Spleen (tissue), 11 donors: Measurements from ENCODE around the gene FERMT1. TPM values are rescaled to one million over a fixed set of nuclear protein-coding genes. Genes with fewer than 3 reads are reported as not detected.

Experiments used
- DNase-seq: peaks from one replicate; pipeline ENCODE4 v3.0.0-alpha.2; 2020
- H3K27ac ChIP-seq, 8 donors: fragments of 200-600 bp; sonication (generic) in 7 of 8; 1 replicate in 4 of 8; 2 replicates in 4 of 8; pipeline versions ENCODE4 v1.5.0 to v1.8.0; 2016 to 2021; ENCODE audit warnings: inconsistent platforms in 4 of 8, mild to moderate bottlenecking in 4 of 8, moderate library complexity in 1 of 8
- H3K27me3 ChIP-seq, 7 donors: fragments of 200-600 bp; sonication (generic) in 6 of 7; replicated peaks in 1 of 7; 1 replicate in 4 of 7; 2 replicates in 3 of 7; pipeline versions ENCODE4 v1.5.0 to v1.8.0; 2016 to 2021; ENCODE audit warnings: inconsistent platforms in 3 of 7, mild to moderate bottlenecking in 1 of 7
- H3K36me3 ChIP-seq, 6 donors: fragments of 200-600 bp; sonication (generic) in 5 of 6; 1 replicate in 4 of 6; 2 replicates in 2 of 6; pipeline versions ENCODE4 v1.5.0 to v1.8.0; 2016 to 2021; ENCODE audit warnings: inconsistent platforms in 2 of 6
- H3K4me1 ChIP-seq, 6 donors: fragments of 200-600 bp; sonication (generic) in 5 of 6; 1 replicate in 3 of 6; 2 replicates in 3 of 6; pipeline versions ENCODE4 v1.5.0 to v1.8.0; 2016 to 2021; ENCODE audit warnings: inconsistent platforms in 3 of 6
- H3K4me3 ChIP-seq, 8 donors: fragments of 200-600 bp; sonication (generic) in 7 of 8; 1 replicate in 4 of 8; 2 replicates in 4 of 8; pipeline versions ENCODE4 v1.5.0 to v1.8.0; 2016 to 2021; ENCODE audit warnings: inconsistent platforms in 4 of 8, mild to moderate bottlenecking in 4 of 8, moderate library complexity in 2 of 8
- H3K9me3 ChIP-seq, 8 donors: fragments of 200-600 bp; sonication (generic) in 7 of 8; 1 replicate in 4 of 8; 2 replicates in 4 of 8; pipeline versions ENCODE4 v1.5.0 to v1.8.0; 2016 to 2021; ENCODE audit warnings: inconsistent platforms in 4 of 8
- CTCF ChIP-seq, 11 experiments: fragments of 200-600 bp in 7 of 11; fragments of 450-650 bp in 4 of 11; sonication (generic) in 4 of 11; IDR thresholded peaks in 8 of 11; conservative IDR thresholded peaks in 3 of 11; 1 replicate in 7 of 11; 2 replicates in 4 of 11; pipeline versions ENCODE4 v1.4.0 to v1.8.0; 2016 to 2021; ENCODE audit warnings: antibody characterized with exemption in 11 of 11, inconsistent platforms in 4 of 11, mild to moderate bottlenecking in 1 of 11
- POLR2A ChIP-seq, 3 donors: fragments of 450-650 bp; IDR thresholded peaks; one replicate each; pipeline ENCODE4 v1.5.1; 2017; ENCODE audit warnings: antibody characterized with exemption in 3 of 3, mild to moderate bottlenecking in 1 of 3
- POLR2AphosphoS5 ChIP-seq, 3 donors: sonication (generic); formaldehyde crosslinking; IDR thresholded peaks; one replicate each; pipeline ENCODE4 v1.5.1; 2017; ENCODE audit warnings: antibody characterized with exemption in 3 of 3
- WGBS, 5 donors: extraction: QIAGEN DNeasy Blood & Tissue Kit in 3 of 5; methylation state at CpG; one replicate each; pipeline versions ENCODE4 v1.1.5 to v1.1.7; 2013 to 2018; 5-methylcytosine and 5-hydroxymethylcytosine counted together
- intact Hi-C: fragments of 100-400 bp; cut with DNase I; formaldehyde crosslinking; loops from one replicate; pipeline ENCODE4 v1.15.0; 2023; ENCODE audit warnings: low total_unique reads
- polyA plus RNA-seq, 3 donors: library from polyadenylated mRNA; stranded (reverse); fragments of 200-250 nt; gene quantifications; one replicate each; pipeline ENCODE4 v1.2.1, GENCODE V29; 2013
- total RNA-seq, 7 donors: library from RNA; depleted of rRNA in 3 of 7; stranded (reverse); fragments of >200 nt in 3 of 7; fragmentation: NEBNext Ultra II Directional in 4 of 7; extraction: Animal tissue kit (Norgen Biotek cat#: 25700) in 4 of 7; gene quantifications; one replicate each; pipeline versions ENCODE4 v1.1.0 to v1.2.1, GENCODE V29; 2016 to 2021
- donor health status: healthy with polysubstance abuse.
- donor health status: DM: no; HTN: no; CAD: no; lungs with moderate emphysema.
- donor health status: DM: no; HTN: no; CAD: no.
- donor health status: Bipolar disorder and iron deficiency.
- donor health status: healthy.
- donor health status: DM: no; HTN: no; CAD: no.
- donor health status: DM: yes; HTN: yes; CAD: no.

The FERMT1 gene
- total and polyA plus RNA-seq, 10 donors = 0.06 to 1.3 (median 0.33) TPM

- WGBS, 5 donors = 78 to 91% (median 88%) methylated on average over 2 of the region's 2 CpGs
- no peak for DNase-seq
- no peaks in the 10 kb centered on the region for H3K9me3 ChIP-seq
- H3K36me3 ChIP-seq = no peaks in the 10 kb centered on the region
- no peak overlapping the region for H3K27ac ChIP-seq
- peaks cover 0 to 18% (median 14%) of the 10 kb centered on the region in 6 donors for H3K4me1 ChIP-seq
- intact Hi-C loops = no loop called here
- no peak for TF ChIP-seq POLR2A (IDR thresholded peaks at IDR 0.05)
- TF ChIP-seq CTCF (IDR thresholded peaks at IDR 0.05 in 8 of 11, conservative IDR thresholded peaks at IDR 0.05 in 3 of 11) = no peak
- TF ChIP-seq POLR2AphosphoS5 (IDR thresholded peaks at IDR 0.05) = no peak
- H3K27me3 ChIP-seq = peaks cover 0 to 46% (median 18%) of the 10 kb centered on the region in 7 donors
- no peak overlapping the region for H3K4me3 ChIP-seq
These were observed 4.0 kb upstream of the FERMT1 start for GRCh38 chr20:6126846-6127245.

DNA sequence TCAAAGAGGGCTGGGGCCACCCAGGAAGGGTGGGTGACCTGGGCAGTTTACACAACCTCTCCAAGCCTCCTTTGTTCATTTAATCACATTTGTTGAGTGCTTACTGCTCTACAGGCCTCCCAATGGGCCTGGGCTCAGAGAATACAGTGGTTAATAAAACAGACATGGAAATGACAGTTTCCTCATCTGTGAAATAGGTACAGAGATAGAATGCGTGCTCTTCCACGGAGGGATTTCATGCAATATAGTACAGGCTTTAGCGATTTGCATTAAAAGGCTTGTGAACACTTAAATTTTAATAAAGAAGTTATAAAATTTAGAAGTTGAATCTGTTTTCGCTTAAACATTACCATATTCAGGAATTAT is 802 bp upstream of the FERMT1 start:
- Histone ChIP-seq H3K9me3 (no peaks in the 10 kb centered on the region), H3K4me3 (peak overlapping the region in 2 of 8 donors; percentile 43 to 68), H3K4me1 (peaks cover 0 to 18% (median 14%) of the 10 kb centered on the region in 6 donors), H3K27me3 (peaks cover 0 to 72% (median 27%) of the 10 kb centered on the region in 7 donors), H3K27ac (no peak overlapping the region), H3K36me3 (no peaks in the 10 kb centered on the region)
- TF ChIP-seq POLR2AphosphoS5 (IDR thresholded peaks at IDR 0.05) (no peak), POLR2A (IDR thresholded peaks at IDR 0.05) (no peak), CTCF (IDR thresholded peaks at IDR 0.05 in 8 of 11, conservative IDR thresholded peaks at IDR 0.05 in 3 of 11) (no peak)
- 91 to 96% (median 92%) methylated on average over 4 of the region's 4 CpGs for WGBS, 5 donors
- intact Hi-C loops = no loop called here
- no peak for DNase-seq

- no peaks in the 10 kb centered on the region for H3K9me3 ChIP-seq
- no peaks in the 10 kb centered on the region for H3K36me3 ChIP-seq
- peaks cover 0 to 67% (median 27%) of the 10 kb centered on the region in 7 donors for H3K27me3 ChIP-seq
- peaks cover 0 to 18% (median 14%) of the 10 kb centered on the region in 6 donors for H3K4me1 ChIP-seq
- no peak for TF ChIP-seq POLR2AphosphoS5 (IDR thresholded peaks at IDR 0.05)
- no peak for TF ChIP-seq POLR2A (IDR thresholded peaks at IDR 0.05)
- TF ChIP-seq CTCF (IDR thresholded peaks at IDR 0.05 in 8 of 11, conservative IDR thresholded peaks at IDR 0.05 in 3 of 11) = no peak
- peak overlapping the region; percentile 30 to 68 (median 40) for H3K4me3 ChIP-seq
- H3K27ac ChIP-seq = peak overlapping the region in 1 of 8 donors; percentile 17
- no peak for DNase-seq
- 3 to 8% (median 5%) methylated on average over 15 to 27 of the region's 27 CpGs for WGBS, 5 donors
- intact Hi-C loops = no loop called here
These were observed 538 bp downstream of the FERMT1 start for GRCh38 chr20:6122111-6122872.

GRCh38 chr20:6121504-6121903 is 1.3 kb downstream of the FERMT1 start:
- 78 to 93% (median 92%) methylated on average over 2 of the region's 2 CpGs for WGBS, 5 donors
- Histone ChIP-seq H3K36me3 (no peaks in the 10 kb centered on the region), H3K4me3 (no peak overlapping the region), H3K4me1 (peaks cover 0 to 18% (median 14%) of the 10 kb centered on the region in 6 donors), H3K27ac (no peak overlapping the region), H3K27me3 (peaks cover 0 to 61% (median 27%) of the 10 kb centered on the region in 7 donors), H3K9me3 (no peaks in the 10 kb centered on the region)
- DNase-seq = no peak
- TF ChIP-seq POLR2AphosphoS5 (IDR thresholded peaks at IDR 0.05) (no peak), POLR2A (IDR thresholded peaks at IDR 0.05) (no peak), CTCF (IDR thresholded peaks at IDR 0.05 in 8 of 11, conservative IDR thresholded peaks at IDR 0.05 in 3 of 11) (no peak)
- intact Hi-C loops = no loop called here
